Head of caudate nucleus (tissue), 42 donors: Measurements from ENCODE around the gene TSEN54.

Experiments used
- DNase-seq, 42 donors: peaks; one replicate each; pipeline versions ENCODE4 v3.0.0 to v3.0.0-alpha.2; 2020 to 2021; ENCODE audit warnings: mixed read lengths in 7 of 42
- intact Hi-C: fragments of 100-400 bp; cut with DNase I; formaldehyde crosslinking; loops from one replicate; pipeline ENCODE4 v1.15.0; 2022

The TSEN54 gene

GRCh38 chr17:75570034-75570676 is 53.8 kb downstream of the TSEN54 start:
- DNase-seq = no peak
- intact Hi-C loops = no loop called here

DNA sequence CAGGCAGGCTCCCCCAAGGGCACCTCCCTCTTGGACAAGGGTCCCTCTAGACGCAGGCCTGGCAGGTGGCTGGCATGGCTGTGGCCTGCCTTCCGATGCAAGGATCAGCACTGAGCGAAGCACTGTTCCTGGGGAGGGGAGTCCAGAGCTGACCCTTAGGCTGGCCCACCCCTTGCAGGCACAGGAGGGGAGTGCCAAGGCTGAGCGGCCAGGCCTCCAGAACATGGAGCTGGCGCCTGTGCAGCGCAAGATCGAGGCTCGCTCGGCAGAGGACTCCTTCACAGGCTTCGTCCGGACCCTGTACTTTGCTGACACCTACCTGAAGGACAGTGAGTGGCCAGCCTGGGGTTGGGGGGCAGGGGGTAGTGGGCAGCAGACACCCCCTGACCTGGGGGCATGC is 54.4 kb downstream of the TSEN54 start:
- no peak for DNase-seq
- intact Hi-C loops = no loop called here

GRCh38 chr17:75571197-75571884 is 55.0 kb downstream of the TSEN54 start:
- intact Hi-C loops = no loop called here

GRCh38 chr17:75571885-75572215 is 55.5 kb downstream of the TSEN54 start:
- intact Hi-C loops = no loop called here
- DNase-seq = no peak

More at GRCh38 chr17:75571197-75571884, 55.0 kb downstream of the TSEN54 start:
- DNase-seq = peak in 21 of 42 donors; percentile 13 to 56 (median 40)

DNA sequence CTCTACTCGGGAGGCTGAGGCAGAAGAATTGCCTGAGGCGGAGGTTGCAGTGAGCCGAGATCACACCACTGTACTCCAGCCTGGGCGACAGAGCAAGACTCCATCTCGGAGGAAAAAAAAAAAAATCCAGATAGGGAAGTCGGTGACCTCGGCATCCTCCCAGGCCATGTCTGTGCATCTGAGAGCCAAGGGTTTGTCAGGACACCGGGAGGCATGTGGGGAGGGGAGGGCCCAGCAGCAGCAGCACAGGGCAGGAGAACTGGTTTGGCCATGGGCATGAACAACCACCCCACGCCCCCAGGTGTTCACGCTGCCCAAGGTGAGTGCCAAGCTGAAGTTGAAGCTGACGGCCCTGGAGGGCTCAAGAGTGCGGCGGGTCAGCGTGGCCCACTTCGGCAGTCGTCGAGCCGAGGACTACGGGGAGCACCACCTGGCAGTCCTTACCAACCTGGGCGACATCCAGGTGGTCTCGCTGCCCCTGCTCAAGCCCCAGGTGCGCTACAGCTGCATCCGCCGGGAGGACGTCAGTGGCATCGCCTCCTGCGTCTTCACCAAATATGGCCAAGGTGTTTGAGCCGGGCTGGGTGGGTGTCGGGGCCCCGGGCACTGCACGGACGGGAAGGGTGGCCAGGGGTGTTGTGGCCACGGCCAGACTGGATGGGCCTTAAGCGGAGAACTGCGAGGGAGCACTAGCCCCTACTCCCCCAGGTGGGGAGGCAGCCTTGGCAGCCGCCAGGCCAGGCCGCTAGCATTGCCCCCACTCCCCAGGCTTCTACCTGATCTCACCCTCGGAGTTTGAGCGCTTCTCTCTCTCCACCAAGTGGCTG is 56.6 kb downstream of the TSEN54 start:
- intact Hi-C loops = no loop called here
- DNase-seq = no peak

GRCh38 chr17:75573540-75573957 is 57.2 kb downstream of the TSEN54 start:
- DNase-seq = no peak
- intact Hi-C loops = no loop called here

DNA sequence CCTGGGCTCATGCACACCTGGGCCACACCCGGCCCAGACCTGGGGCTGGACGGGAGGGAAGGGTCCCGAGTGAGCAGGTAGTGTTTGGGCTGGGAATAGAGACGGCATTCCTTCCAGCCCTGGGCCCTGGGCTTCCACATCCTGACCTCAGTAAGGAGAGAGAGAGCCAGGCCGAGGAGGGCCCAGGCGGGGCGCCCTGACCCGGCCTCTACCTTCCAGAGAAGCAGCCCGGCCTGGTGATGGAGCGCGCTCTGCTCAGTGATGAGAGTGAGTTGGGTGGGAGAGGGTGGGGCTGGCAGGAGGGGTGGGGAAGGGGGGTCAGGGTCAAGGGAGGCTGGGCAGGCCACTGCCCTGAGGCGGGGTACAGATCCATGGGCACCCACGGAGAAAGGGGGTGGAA is 57.7 kb downstream of the TSEN54 start:
- intact Hi-C loops = no loop called here
- no peak for DNase-seq
